Uterus (tissue), 2 donors: Measurements from ENCODE around the gene SLC4A7.

Source experiments
- POLR2A ChIP-seq, 2 donors: fragments of 450-650 bp; IDR thresholded peaks; one replicate each; pipeline ENCODE4 v1.6.1; 2016; ENCODE audit warnings: antibody characterized with exemption in 2 of 2, mild to moderate bottlenecking in 1 of 2, moderate library complexity in 1 of 2
- TF ChIP-seq, protein P1 (sequence below), 4 experiments: fragments of 200-600 bp in 2 of 4; fragments of 450-650 bp in 2 of 4; sonication (generic) in 2 of 4; IDR thresholded peaks; one replicate each; pipeline ENCODE4 v1.5.1; 2016 to 2019; ENCODE audit warnings: antibody characterized with exemption in 4 of 4, mild to moderate bottlenecking in 2 of 4, moderate library complexity in 1 of 4

- TF ChIP-seq, protein P1, sequence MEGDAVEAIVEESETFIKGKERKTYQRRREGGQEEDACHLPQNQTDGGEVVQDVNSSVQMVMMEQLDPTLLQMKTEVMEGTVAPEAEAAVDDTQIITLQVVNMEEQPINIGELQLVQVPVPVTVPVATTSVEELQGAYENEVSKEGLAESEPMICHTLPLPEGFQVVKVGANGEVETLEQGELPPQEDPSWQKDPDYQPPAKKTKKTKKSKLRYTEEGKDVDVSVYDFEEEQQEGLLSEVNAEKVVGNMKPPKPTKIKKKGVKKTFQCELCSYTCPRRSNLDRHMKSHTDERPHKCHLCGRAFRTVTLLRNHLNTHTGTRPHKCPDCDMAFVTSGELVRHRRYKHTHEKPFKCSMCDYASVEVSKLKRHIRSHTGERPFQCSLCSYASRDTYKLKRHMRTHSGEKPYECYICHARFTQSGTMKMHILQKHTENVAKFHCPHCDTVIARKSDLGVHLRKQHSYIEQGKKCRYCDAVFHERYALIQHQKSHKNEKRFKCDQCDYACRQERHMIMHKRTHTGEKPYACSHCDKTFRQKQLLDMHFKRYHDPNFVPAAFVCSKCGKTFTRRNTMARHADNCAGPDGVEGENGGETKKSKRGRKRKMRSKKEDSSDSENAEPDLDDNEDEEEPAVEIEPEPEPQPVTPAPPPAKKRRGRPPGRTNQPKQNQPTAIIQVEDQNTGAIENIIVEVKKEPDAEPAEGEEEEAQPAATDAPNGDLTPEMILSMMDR (IDR thresholded peaks at IDR 0.05), result no peak
- TF ChIP-seq POLR2A (IDR thresholded peaks at IDR 0.05), result no peak
Observed at GRCh38 chr3:27326629-27327545, 157.3 kb downstream of the SLC4A7 start.
